ENCODE measurements around the gene MEDAG.

GRCh38 chr13:30898070-30898469 lies 8.0 kb upstream of the MEDAG start:
- TF ChIP-seq POLR2A (IDR thresholded peaks at IDR 0.05), result no peak
- TF ChIP-seq CTCF (IDR thresholded peaks at IDR 0.05), result no peak
